PFSK-1 (cell line): Measurements from ENCODE around the gene ADRA2A.

ENCODE experiments used
- FOXP2 ChIP-seq: optimal IDR thresholded peaks from 2 replicates; pipeline ENCODE3; 2011; ENCODE audit warnings: borderline replicate concordance, control low read depth, inconsistent platforms; ENCODE audit not compliant: insufficient read depth; ENCODE audit errors: extremely low read length, extremely low read depth
- POLR2AphosphoS5 ChIP-seq: IDR thresholded peaks from 2 replicates; pipeline ENCODE4 v1.6.1; 2012; ENCODE audit warnings: low read depth, mild to moderate bottlenecking, control low read depth, low read length, moderate library complexity
- SIN3A ChIP-seq: IDR thresholded peaks from 2 replicates; pipeline ENCODE4 v1.6.1; 2012; ENCODE audit warnings: mild to moderate bottlenecking, low read length, moderate library complexity, borderline replicate concordance; ENCODE audit not compliant: insufficient read depth
- TAF1 ChIP-seq: IDR thresholded peaks from 2 replicates; pipeline ENCODE4 v1.6.1; 2012; ENCODE audit warnings: low read length, control low read depth, borderline replicate concordance; ENCODE audit not compliant: insufficient read depth
- TF ChIP-seq, protein P1 (sequence below), 2 experiments: IDR thresholded peaks; 2 replicates each; pipeline versions ENCODE4 v1.6.1 to v1.8.0; 2011 to 2012; ENCODE audit warnings: low read depth in 2 of 2, low read length in 2 of 2, control low read depth in 1 of 2, inconsistent platforms in 1 of 2, mild to moderate bottlenecking in 1 of 2, moderate library complexity in 1 of 2; ENCODE audit not compliant: insufficient read depth in 1 of 2

ADRA2A gene

DNA sequence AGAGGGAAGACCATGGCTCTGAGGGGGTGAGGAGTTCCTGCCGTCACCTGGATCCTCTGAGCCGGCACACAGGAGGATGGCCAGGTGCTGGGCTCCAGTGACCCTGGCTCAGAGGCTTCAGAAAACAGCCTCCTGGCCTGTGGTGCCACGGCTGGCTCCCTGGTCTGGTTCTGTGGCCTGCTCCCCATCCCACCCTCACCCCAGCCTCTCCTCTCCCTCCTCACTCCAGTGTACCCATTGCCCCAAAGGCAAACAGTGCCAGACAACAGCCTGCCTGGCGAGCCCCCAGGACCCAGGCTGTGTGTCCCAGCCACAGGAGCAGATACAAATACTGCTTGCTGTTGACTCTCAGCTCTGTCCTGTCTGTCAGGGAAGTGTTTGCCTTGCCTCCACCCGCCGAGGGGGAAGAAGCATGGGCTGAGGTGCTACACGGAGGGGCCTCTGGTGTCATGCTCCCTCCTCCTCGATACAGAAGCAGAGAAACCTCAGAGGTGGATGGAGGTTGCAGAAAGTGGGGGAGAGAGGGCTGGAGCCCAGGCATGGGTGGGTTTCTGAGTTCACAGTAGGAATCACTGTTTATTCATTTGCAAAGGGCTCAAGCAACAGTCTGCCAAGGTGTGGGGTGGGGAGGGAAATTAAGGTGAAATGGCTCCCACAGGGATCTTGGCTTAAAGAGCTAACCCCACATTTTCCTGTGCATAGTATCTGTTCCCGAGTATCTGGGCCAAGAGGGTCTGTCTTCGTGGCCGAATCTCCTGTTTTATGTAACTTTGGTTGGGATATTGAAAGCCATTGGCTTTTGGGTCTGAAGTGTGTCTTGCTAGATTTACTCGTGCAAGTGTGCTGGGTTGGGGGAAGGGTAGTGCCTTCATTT lies 5.5 kb downstream of the ADRA2A start:
- TF ChIP-seq SIN3A (no peak), TAF1 (no peak), POLR2AphosphoS5 (no peak), FOXP2 (no peak)
- TF ChIP-seq, protein P1, sequence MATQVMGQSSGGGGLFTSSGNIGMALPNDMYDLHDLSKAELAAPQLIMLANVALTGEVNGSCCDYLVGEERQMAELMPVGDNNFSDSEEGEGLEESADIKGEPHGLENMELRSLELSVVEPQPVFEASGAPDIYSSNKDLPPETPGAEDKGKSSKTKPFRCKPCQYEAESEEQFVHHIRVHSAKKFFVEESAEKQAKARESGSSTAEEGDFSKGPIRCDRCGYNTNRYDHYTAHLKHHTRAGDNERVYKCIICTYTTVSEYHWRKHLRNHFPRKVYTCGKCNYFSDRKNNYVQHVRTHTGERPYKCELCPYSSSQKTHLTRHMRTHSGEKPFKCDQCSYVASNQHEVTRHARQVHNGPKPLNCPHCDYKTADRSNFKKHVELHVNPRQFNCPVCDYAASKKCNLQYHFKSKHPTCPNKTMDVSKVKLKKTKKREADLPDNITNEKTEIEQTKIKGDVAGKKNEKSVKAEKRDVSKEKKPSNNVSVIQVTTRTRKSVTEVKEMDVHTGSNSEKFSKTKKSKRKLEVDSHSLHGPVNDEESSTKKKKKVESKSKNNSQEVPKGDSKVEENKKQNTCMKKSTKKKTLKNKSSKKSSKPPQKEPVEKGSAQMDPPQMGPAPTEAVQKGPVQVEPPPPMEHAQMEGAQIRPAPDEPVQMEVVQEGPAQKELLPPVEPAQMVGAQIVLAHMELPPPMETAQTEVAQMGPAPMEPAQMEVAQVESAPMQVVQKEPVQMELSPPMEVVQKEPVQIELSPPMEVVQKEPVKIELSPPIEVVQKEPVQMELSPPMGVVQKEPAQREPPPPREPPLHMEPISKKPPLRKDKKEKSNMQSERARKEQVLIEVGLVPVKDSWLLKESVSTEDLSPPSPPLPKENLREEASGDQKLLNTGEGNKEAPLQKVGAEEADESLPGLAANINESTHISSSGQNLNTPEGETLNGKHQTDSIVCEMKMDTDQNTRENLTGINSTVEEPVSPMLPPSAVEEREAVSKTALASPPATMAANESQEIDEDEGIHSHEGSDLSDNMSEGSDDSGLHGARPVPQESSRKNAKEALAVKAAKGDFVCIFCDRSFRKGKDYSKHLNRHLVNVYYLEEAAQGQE (IDR thresholded peaks at IDR 0.05; ENCODE audit: insufficient read depth in 1 of 2, low read depth in 2 of 2, low read length in 2 of 2): no peak

- TF ChIP-seq SIN3A (no peak), TAF1 (no peak)
- TF ChIP-seq, protein P1 (IDR thresholded peaks at IDR 0.05; ENCODE audit: insufficient read depth in 1 of 2, low read depth in 2 of 2, low read length in 2 of 2): no peak
These were observed 6.6 kb downstream of the ADRA2A start for GRCh38 chr10:111083222-111084095.

- TF ChIP-seq SIN3A (no peak), TAF1 (no peak), POLR2AphosphoS5 (no peak), FOXP2 (no peak)
- TF ChIP-seq, protein P1 (IDR thresholded peaks at IDR 0.05; ENCODE audit: insufficient read depth in 1 of 2, low read depth in 2 of 2, low read length in 2 of 2): no peak
These were observed 7.8 kb downstream of the ADRA2A start for GRCh38 chr10:111084366-111085255.

GRCh38 chr10:111085690-111086353 lies 9.0 kb downstream of the ADRA2A start:
- TF ChIP-seq, protein P1 (IDR thresholded peaks at IDR 0.05; ENCODE audit: insufficient read depth in 1 of 2, low read depth in 2 of 2, low read length in 2 of 2): no peak
- TF ChIP-seq POLR2AphosphoS5 (no peak), TAF1 (no peak), FOXP2 (no peak), SIN3A (no peak)
